ENCODE results near the gene TSC1. TPM values are rescaled to one million over a fixed set of nuclear protein-coding genes. Genes with fewer than 3 reads are reported as not detected.
A peak's percentile ranks its signal among the peaks of the same experiment; 100 is the strongest.

TSC1 gene
- total RNA-seq, 3 donors from 2014 or later, result 34.6 to 53.4 (median 52.3) TPM

GRCh38 chr9:132879457-132880323 lies 64.7 kb downstream of the TSC1 start:
- no peak for TF ChIP-seq CTCF (IDR thresholded peaks at IDR 0.05)
- Histone ChIP-seq H3K4me1 (ENCODE audit: low read depth) (peaks cover 5% of the 10 kb centered on the region), H3K36me3 (ENCODE audit: low read depth) (no peaks in the 10 kb centered on the region), H3K4me3 (no peak overlapping the region), H3K9me3 (no peaks in the 10 kb centered on the region)
- no peak for DNase-seq
- intact Hi-C loops (cut with DNase I, micrococcal nuclease), result no loop called here
- ATAC-seq, result no peak

- DNase-seq, result peak; percentile 75 to 79 (median 76)
- H3K4me3 ChIP-seq, result peak within 1 kb of the TSS; percentile 77
- no peaks in the 10 kb centered on the region for H3K36me3 ChIP-seq (ENCODE audit: low read depth)
- intact Hi-C loops (cut with DNase I, micrococcal nuclease), result no loop called here
- TF ChIP-seq CTCF (IDR thresholded peaks at IDR 0.05), result no peak
- no peaks in the 10 kb centered on the region for H3K9me3 ChIP-seq
- ATAC-seq, result peak; percentile 88
- peaks cover 5% of the 10 kb centered on the region for H3K4me1 ChIP-seq (ENCODE audit: low read depth)
These were observed 65.5 kb downstream of the TSC1 start, which contains the start of gene SPACA9 for GRCh38 chr9:132878695-132879456. TSS of gene SPACA9 (plus strand) at chr9:132878898. CDS start at chr9:132883948, 5,050 bp downstream.

DNA sequence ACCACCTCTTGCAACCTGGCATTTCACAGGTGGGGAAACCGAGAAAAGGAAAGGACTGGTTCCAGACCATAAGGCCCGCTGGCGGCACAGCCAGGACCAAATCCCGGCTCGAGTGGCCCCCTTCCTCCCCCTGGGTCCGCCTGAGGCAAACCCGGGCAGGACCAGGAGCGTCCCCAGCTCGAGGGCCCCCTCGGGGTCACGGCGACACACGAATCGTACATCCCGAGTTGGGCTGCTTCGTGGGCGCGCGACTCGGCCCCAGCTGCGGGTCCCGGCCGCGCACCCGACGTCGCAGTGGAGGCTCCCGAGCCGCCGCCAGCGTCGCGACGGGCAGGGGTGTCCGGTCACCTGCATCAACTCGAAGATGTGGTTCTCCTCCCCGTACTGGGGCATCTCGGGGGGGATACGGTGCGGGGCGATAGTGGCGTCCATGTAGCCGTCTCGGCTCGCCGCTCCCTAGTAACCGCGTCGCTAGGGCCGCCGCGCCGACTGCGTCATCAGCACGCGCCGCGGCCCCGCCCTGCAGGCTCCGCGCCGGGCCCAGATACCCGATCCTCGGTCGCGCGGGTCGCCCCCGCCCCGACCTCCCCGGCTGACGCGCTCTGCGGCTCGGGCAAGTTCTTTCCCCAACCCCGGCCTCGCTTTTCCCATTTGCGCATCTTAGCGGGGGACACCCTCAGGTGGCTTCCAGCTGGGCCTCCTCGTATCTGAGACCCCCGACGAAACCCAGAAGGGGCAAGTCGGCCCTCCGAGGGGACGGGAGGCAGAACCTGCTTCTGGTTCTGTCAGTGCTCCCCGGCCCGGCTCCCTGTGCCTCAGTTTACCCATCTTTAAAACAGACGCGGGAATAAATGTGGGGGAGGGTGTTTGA lies 66.4 kb downstream of the TSC1 start, which contains the start of gene AK8:
Gene AK8 (minus strand): TSS at position 461 of the 871 bp plus-strand sequence. CDS start 29 bp downstream, at position 432.
- intact Hi-C loops (cut with DNase I, micrococcal nuclease), result no loop called here
- no peak for TF ChIP-seq CTCF (IDR thresholded peaks at IDR 0.05)
- no peaks in the 10 kb centered on the region for H3K36me3 ChIP-seq (ENCODE audit: low read depth)

DNA sequence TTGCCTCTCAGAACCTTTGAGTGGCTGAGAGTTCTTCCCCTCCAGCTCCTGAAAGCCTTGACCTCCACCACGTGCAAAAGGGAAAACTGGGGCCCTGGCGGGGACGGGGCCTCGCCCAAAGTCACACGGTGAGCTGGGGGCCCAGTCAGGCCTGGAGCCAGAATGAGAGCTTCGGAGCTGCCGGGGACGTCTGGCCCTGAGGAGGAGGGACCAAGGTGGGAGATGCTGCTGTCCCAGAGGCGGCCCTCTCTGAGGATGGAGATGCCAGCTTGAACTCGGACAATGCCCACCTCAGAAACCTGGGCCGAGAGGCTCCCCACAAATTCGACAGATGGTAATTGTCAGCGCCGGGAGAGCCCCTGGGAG lies 67.0 kb downstream of the TSC1 start:
- ATAC-seq (no peak), DNase-seq (no peak)
- H3K9me3 ChIP-seq, result no peaks in the 10 kb centered on the region
- TF ChIP-seq CTCF (IDR thresholded peaks at IDR 0.05), result no peak
- peaks cover 5% of the 10 kb centered on the region for H3K4me1 ChIP-seq (ENCODE audit: low read depth)
- H3K36me3 ChIP-seq (ENCODE audit: low read depth), result no peaks in the 10 kb centered on the region
- H3K4me3 ChIP-seq, result no peak overlapping the region
- intact Hi-C loops (cut with DNase I, micrococcal nuclease), result no loop called here

More for the DNA sequence above, 66.4 kb downstream of the TSC1 start, which contains the start of gene AK8:
- Histone ChIP-seq H3K4me3 (peak within 1 kb of the TSS; percentile 77), H3K4me1 (ENCODE audit: low read depth) (peaks cover 5% of the 10 kb centered on the region), H3K9me3 (no peaks in the 10 kb centered on the region)
- DNase-seq (peak; percentile 76 to 86 (median 77)), ATAC-seq (peak; percentile 95)

DNA sequence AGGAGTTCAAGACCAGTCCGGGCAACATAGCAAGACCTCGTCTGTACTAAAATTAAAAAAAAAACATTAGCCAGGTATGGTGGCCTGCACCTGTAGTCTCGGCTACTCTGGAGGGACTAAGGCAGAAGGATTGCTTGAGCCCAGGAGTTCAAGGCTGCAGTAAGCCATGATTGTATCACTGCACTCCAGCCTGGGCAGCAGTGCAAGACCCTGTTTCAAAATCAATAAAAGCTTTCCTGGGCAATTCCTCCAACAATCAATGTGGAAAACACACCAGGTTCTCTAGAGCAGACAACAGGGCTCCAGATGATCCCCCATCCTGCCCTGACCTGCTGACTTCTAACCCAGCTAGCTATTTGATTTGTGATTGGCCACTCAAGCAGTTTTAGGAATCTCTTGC lies 67.6 kb downstream of the TSC1 start:
- ATAC-seq, result no peak
- no peaks in the 10 kb centered on the region for H3K9me3 ChIP-seq
- intact Hi-C loops (cut with DNase I, micrococcal nuclease), result no loop called here
- no peak for DNase-seq
- H3K4me1 ChIP-seq (ENCODE audit: low read depth), result peaks cover 5% of the 10 kb centered on the region
- H3K4me3 ChIP-seq, result no peak overlapping the region
- H3K36me3 ChIP-seq (ENCODE audit: low read depth), result no peaks in the 10 kb centered on the region
- no peak for TF ChIP-seq CTCF (IDR thresholded peaks at IDR 0.05)

All from mucosa of descending colon (tissue), 3 donors.